GM21390 (cell line): Measurements from ENCODE around the gene ZNF618.
"Not testable (repeated sequence)": the region's sequence is repeated elsewhere in the genome, so short reads cannot be mapped to it uniquely, and the experiment has no call there.

Experiments used
- ATAC-seq: cut with Tn5 transposase; IDR thresholded peaks from one replicate; pipeline ENCODE4 v1.9.1; 2021; ENCODE audit not compliant: unreplicated experiment

The ZNF618 gene

GRCh38 chr9:114035221-114035844 is 159.2 kb downstream of the ZNF618 start:
- no peak for ATAC-seq

GRCh38 chr9:114035845-114036801 is 160.0 kb downstream of the ZNF618 start:
- ATAC-seq, result no peak

- ATAC-seq, result no peak
Measured at GRCh38 chr9:114037249-114037648, 161.1 kb downstream of the ZNF618 start.

- ATAC-seq, result no peak
Measured at GRCh38 chr9:114037961-114038723, 162.0 kb downstream of the ZNF618 start.

- ATAC-seq, result no peak
Measured at GRCh38 chr9:114038724-114039313, 162.7 kb downstream of the ZNF618 start.

GRCh38 chr9:114039484-114039883 is 163.4 kb downstream of the ZNF618 start:
- ATAC-seq, result no peak

- not testable (repeated sequence) for ATAC-seq
Measured at GRCh38 chr9:114043660-114044059, 167.6 kb downstream of the ZNF618 start.

GRCh38 chr9:114046237-114046755 is 170.2 kb downstream of the ZNF618 start:
- no peak for ATAC-seq

- no peak for ATAC-seq
Measured at GRCh38 chr9:114046875-114047274, 170.8 kb downstream of the ZNF618 start.

GRCh38 chr9:114047717-114048116 is 171.6 kb downstream of the ZNF618 start:
- ATAC-seq, result no peak

- no peak for ATAC-seq
Measured at GRCh38 chr9:114048533-114049415, 172.7 kb downstream of the ZNF618 start.

GRCh38 chr9:114049441-114050225 is 173.5 kb downstream of the ZNF618 start:
- ATAC-seq, result no peak

GRCh38 chr9:114050226-114050568 is 174.1 kb downstream of the ZNF618 start:
- no peak for ATAC-seq

- ATAC-seq, result no peak
Measured at GRCh38 chr9:114050646-114051045, 174.5 kb downstream of the ZNF618 start.

GRCh38 chr9:114051281-114051680 is 175.2 kb downstream of the ZNF618 start:
- no peak for ATAC-seq

GRCh38 chr9:114051706-114052105 is 175.6 kb downstream of the ZNF618 start:
- no peak for ATAC-seq

- ATAC-seq, result no peak
Measured at GRCh38 chr9:114053246-114054005, 177.3 kb downstream of the ZNF618 start.

- ATAC-seq, result no peak
Measured at GRCh38 chr9:114054191-114054690, 178.1 kb downstream of the ZNF618 start.
